Stimulated activated CD4-positive, alpha-beta T cell treated with anti-CD3 and anti-CD28 coated beads, Interleukin-4, amount 100 ng/mL, for 48 hours (primary cell): ENCODE measurements around the gene AP3S2.
"Not testable (repeated sequence)": the region's sequence is repeated elsewhere in the genome, so short reads cannot be mapped to it uniquely, and the experiment has no call there.

ENCODE experiments used
- DNase-seq, 2 donors: peaks; one replicate each; pipeline ENCODE4 v3.0.0-alpha.2; 2020; ENCODE audit warnings: low read depth in 2 of 2

The AP3S2 gene

GRCh38 chr15:89893696-89894447, at the start of gene AP3S2:
Gene AP3S2, minus strand, starts transcription at chr15:89893994. Its CDS starts 45 bp downstream, at chr15:89893949.
- peak; percentile 82 to 87 for DNase-seq

GRCh38 chr15:89939910-89940309, 46.1 kb upstream of the AP3S2 start:
- DNase-seq = no peak

GRCh38 chr15:89939377-89939776, 45.6 kb upstream of the AP3S2 start:
- not testable (repeated sequence) for DNase-seq

- DNase-seq = no peak
Observed at GRCh38 chr15:89937365-89938350, 43.9 kb upstream of the AP3S2 start.

- DNase-seq = no peak
Observed at GRCh38 chr15:89936786-89937265, 43.0 kb upstream of the AP3S2 start.

- no peak for DNase-seq
Observed at GRCh38 chr15:89936051-89936785, 42.4 kb upstream of the AP3S2 start.

GRCh38 chr15:89932880-89933279, 39.1 kb upstream of the AP3S2 start:
- DNase-seq = no peak

- no peak for DNase-seq
Observed at GRCh38 chr15:89928421-89928820, 34.6 kb upstream of the AP3S2 start.

GRCh38 chr15:89926158-89926557, 32.4 kb upstream of the AP3S2 start:
- DNase-seq = no peak

- no peak for DNase-seq
Observed at GRCh38 chr15:89917442-89918101, 23.8 kb upstream of the AP3S2 start.

- DNase-seq = no peak
Observed at GRCh38 chr15:89916660-89917059, 22.9 kb upstream of the AP3S2 start.

- no peak for DNase-seq
Observed at GRCh38 chr15:89912674-89913396, 19.0 kb upstream of the AP3S2 start, which contains the start of gene ARPIN. Gene ARPIN, minus strand, starts transcription at chr15:89912952. Its CDS starts 117 bp downstream, at chr15:89912835.

GRCh38 chr15:89912145-89912673, 18.4 kb upstream of the AP3S2 start:
- no peak for DNase-seq

GRCh38 chr15:89910891-89911626, 17.3 kb upstream of the AP3S2 start:
- DNase-seq = no peak

- DNase-seq = no peak
Observed at GRCh38 chr15:89909611-89910010, 15.8 kb upstream of the AP3S2 start.

GRCh38 chr15:89908226-89908625, 14.4 kb upstream of the AP3S2 start:
- no peak for DNase-seq

- no peak for DNase-seq
Observed at GRCh38 chr15:89907289-89907688, 13.5 kb upstream of the AP3S2 start.

- DNase-seq = no peak
Observed at GRCh38 chr15:89905846-89906378, 12.1 kb upstream of the AP3S2 start.

GRCh38 chr15:89904519-89904918, 10.7 kb upstream of the AP3S2 start:
- no peak for DNase-seq
